ENCODE data around the gene TLL2.
A peak's percentile ranks its signal among the peaks of the same experiment; 100 is the strongest.

TLL2 gene

DNA sequence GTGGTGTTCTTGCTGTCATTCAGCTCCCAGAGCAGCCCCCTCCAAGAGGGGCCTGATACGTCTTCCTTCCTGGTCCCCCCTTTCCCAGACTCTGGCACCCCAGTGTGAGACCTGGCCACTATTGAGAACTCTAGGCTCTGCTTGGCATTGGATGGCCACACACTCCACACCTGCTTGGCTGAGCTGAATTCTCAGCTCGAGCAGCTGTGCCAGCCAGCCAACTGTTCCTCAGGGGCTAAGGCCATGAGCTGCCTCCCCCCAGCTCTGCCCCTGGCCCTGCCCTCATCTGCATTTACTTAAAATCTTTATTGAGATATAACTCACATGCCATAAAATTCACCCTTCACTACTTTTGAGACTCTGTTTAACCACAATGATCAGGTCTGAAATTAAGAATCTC, 6.7 kb downstream of the TLL2 start:
- DNase-seq (ENCODE audit: low read depth): no peak

DNA sequence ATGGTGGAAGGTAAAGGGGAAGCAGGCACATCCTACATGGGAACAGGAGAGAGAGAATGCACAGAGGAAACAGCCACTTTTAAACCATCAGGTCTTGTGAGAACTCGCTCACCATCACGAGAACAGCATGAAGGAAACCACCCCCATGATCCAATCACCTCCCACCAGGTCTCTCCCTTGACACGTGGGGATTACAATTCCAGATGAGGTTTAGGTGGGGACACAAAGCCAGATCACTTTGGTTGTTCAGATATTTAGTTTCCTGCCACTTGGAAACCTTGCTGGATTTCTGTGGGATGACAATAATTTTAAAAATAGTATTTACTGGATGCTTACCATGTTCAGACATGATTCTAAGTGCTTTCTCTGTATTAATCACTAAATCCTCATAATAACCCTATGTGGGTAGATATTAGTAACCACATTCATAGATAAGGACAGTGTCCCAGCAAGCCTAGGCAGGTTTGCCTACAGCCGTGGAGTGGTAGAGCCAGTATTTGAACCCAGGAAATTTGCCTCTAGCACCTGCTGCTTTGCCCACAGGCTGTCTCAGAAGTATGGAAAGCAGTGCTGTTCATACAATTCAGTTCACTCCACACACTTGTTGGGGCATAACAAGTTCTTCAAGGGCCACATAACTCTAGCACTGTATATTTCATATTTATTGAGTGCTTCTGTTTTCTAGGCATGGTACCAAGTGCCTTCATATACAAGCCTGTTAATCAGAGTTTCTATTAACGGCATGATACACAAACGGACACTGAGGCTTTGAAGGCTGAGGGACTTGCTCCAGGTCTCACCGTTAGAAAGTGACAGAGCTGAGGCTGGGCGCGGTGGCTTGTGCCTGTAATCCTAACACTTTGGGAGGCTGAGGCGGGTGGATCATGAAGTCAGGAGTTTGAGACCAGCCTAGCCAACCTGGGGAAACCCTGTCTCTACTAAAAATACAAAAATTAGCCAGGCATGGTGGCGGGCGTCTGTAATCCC, 8.3 kb downstream of the TLL2 start:
- no peak for DNase-seq (ENCODE audit: low read depth)

DNA sequence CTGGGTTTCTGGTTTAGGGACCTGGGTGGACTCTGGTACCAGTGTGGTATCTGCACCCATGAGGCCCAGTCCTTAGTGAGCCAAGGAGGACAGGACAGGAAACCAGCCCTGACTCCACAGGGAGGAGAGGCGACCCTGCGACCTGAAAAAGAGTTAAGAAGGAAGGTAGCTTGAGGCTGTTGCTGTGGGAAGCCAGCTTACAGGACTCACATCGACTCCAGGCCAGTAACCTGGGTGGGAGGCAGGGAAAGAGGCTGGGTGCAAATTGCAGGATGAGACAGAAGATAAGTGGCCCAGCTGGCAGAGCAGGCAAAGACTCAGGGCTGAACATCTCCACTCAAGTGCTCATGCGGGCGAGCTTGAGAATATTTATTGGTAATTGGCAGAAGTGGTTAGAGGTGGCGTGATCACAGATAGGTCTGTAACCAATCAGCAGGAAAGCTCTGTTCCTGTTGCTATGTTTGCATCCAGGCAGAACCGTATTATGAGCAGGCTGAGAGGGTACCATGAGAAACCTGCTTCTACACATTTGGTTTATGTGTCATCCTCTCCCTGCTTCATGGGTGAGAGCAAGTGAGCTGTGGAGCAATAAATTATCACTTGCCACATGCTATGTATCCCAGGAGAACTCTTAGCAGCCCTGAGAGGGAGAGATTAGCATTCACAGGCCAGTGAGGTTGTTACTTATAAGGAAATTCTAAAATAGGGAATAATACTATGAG, 11.0 kb downstream of the TLL2 start:
- no peak for DNase-seq (ENCODE audit: low read depth)

GRCh38 chr10:96501985-96502384, 11.7 kb downstream of the TLL2 start:
- DNase-seq (ENCODE audit: low read depth): peak; percentile 27

DNA sequence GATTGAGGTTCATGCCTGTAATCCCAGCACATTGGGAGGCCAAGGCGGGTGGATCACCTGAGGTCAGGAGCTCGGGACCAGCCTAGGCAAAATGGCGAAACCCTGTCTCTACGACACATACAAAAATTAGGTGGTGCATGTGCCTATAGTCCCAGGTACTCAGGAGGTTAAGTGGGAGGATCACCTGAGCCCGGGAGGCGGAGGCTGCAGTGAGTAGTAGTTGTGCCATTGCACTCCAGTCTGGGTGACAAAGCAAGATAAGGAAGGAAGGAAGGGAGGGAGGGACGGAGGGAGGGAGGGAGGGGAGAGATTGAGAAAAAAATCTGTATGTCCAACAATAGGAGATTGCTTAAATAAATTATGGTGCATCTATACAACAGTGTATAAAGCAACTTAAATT, 13.2 kb downstream of the TLL2 start:
- DNase-seq (ENCODE audit: low read depth): no peak

- DNase-seq (ENCODE audit: low read depth): no peak
Measured at GRCh38 chr10:96500050-96500449, 13.7 kb downstream of the TLL2 start.

DNA sequence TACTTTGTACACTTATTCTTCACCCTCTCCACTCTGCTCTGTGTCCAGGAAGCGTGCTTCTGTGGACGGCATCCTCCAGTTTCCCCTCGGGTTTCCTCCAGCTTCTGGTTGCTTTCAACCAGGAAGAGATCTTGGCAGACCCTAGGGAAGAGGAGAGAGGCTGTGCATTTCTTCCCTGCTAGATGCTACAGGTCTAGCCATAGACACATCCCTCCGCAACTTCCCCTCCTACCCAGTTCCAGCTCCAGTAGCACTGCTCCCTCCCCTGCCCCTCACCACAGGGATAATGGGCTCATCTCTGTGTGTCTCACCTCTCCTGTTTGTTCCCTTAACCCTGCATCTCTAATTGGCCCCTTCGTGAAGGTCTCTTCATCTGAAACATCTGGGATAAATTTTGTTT, 16.3 kb downstream of the TLL2 start:
- no peak for DNase-seq (ENCODE audit: low read depth)

- DNase-seq (ENCODE audit: low read depth): peak; percentile 46
Measured at GRCh38 chr10:96496281-96496925, 17.3 kb downstream of the TLL2 start.

DNA sequence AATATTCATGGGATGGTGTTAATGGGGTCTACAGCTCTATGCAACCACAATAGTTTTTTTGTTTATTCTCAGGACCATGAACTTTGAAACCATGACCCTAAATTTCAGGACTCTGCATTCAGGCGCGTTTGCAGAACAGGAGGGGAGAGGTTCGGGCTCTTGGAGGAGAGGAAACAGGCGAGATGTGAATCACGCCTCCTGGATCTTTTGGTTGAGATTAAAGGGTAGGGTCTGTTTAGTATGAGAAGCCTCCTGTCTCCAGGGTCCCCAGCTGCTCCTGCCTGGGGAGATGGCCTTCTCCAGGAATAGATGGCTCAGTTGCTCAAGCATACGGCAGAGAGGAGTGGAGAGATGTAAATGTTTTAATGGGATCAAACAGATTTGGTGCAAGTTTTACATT, 18.2 kb downstream of the TLL2 start:
- DNase-seq (ENCODE audit: low read depth): no peak

GRCh38 chr10:96494694-96495093, 19.0 kb downstream of the TLL2 start:
- DNase-seq (ENCODE audit: low read depth): no peak

GRCh38 chr10:96493871-96494525, 19.7 kb downstream of the TLL2 start:
- no peak for DNase-seq (ENCODE audit: low read depth)

- no peak for DNase-seq (ENCODE audit: low read depth)
Measured at GRCh38 chr10:96493254-96493653, 20.5 kb downstream of the TLL2 start.

- no peak for DNase-seq (ENCODE audit: low read depth)
Measured at GRCh38 chr10:96491303-96491702, 22.4 kb downstream of the TLL2 start.

DNA sequence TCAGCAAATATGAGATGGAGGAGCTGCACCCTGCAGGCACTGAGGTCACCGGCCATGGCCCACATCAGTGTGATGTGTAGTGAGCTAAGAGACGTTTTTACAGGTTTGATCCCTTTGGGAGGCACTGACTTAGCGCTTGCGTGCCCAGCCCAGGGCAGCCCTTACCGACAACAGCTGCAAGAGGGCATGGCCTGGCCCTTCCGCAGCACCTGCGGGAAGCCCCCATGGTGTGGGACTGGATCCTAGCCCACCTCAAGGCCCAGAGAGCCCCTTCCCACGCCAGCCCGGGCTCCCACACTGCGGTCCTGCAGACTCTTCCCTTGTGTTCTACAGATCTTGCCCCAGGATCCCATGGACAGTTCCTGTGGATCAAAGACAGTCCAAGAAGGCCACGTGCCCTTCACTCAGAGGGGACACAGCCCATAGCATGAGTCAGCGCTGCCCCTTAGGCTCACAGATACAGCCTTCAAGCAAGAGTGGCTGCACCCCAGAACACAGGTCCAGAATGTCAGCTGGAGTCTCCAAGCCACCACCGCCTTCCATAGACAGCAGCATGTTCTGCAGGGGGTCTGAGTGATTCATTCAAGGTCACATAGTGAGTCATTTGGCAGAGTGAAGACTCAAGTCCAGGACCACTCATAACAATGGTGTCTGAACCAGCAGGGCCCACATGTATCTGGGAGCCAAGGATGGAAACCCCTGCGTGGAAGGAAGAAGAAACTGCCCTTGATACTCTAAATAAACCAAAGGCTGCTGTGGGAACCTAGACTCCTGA, 25.4 kb downstream of the TLL2 start:
- DNase-seq (ENCODE audit: low read depth): peak; percentile 38

DNA sequence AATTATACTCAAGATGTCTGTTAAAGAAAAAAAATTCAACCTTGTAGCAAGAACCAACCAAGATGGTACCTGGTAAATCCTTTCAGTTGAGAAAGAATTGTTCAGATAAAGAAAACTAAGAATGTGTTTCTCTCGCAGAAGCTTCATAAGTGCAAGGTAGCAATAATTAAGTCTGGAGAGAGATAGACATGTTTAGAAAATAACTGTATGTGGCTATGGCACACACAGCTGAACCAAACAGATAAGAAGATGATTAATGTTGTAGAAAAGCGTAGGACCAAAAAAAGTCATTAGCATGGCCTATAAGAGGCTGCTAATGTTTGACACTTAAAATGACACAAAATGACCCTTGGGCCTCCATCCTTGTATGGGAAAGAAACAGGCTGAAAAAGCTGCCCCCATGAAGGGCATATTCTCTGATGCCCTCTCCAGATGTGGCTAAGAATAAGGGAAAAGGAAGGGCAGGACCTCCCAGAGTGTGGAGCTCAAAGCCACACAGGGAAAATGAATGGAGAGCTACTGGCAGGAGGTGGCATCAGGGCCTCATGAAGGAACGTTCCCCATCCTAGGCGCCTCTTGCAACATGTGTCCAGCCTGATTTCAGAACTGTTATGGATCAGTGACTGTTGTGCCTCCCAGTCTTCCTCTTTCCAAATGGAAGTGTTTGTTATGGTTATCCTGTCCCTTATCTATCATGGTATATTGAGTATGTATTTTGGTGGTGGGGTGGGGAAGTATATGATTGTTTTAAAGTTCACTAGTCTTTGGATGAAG, 30.7 kb downstream of the TLL2 start:
- DNase-seq (ENCODE audit: low read depth): no peak

DNA sequence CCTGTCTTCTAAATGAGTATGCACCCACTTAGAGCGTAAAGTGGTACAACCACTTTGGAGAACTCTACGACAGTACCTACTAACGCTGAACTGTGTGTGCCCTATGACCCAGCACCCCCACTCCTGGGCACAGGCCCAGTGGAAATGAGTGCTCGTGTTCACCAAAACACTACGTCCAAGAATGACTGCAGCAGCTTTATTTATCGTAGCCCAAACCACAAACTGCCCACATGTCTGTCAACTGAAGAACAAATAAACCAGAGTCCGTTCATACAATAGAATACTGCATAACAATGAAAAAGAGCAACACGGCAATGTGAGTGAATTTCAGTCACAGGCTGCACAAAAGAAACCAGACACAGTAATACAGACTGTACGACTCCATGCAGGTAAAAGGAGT, 35.4 kb downstream of the TLL2 start:
- DNase-seq (ENCODE audit: low read depth): peak; percentile 21

DNA sequence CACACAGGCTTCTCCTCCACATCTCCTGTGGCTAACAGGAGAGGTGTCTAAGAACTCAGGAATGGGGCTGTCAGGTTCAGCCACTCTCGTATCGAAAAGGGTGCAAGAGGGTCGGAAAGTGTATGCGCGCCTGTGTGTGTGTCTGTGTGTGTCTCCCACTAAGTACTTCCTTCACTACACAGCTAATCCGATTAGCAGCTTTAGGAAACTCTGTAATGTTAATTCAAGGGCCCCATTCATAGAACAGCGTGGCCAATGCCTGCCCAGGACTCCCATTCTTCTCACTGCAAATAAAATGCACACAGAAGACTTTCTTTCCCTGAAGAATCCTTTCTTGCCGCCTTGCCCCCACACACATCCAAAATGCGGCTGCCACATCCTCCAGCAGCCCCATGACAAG, 39.9 kb downstream of the TLL2 start:
- DNase-seq (ENCODE audit: low read depth): no peak

DNA sequence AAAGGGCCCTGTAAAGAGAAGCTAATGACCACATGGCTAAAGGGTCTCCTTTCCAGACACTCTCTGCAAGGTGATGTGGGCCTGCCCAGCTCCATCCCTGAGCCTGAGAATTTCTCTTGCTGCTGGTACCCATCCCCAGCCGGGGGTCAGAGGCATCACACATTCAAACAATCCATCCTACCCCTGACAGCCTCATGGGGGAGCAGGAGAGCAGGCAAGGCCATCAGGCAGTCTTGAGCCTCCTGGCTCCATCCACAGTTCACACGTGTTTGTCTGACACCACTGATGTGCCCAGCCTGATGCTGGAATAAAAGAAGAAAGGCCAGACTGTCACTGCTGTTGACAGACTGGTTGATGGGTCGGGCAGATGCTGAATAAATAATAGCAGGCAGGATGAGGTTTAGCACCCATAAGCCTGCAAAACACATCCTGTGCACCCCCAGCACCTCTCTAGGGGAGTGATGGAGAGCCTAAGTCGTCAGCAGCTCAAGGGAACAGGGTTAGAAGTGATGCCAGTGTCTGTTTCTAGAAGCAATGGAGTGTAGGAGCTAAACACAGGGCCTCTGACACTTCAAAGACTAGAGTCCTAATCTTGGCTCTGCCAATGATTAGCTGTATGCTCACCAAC, 43.5 kb downstream of the TLL2 start:
- peak; percentile 57 for DNase-seq (ENCODE audit: low read depth)

DNA sequence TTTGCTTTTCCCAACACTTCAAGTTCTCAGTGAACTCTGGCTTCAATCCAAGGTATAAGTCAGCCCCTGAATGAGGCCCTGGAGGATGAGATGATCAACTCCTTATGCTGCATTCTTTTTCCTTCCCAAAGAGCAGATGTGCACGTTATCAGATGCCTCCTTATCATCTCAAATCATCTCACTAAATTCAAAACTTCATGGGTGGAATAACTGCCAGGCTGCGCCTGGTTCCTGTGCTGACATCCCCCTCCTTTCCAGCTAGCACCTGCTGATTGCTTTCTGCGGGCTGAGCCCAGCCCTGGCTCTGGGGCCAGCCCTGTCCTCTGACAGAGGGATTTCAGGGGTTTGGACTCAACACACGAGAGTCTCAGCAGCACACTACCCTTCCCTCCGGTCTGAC, 44.9 kb downstream of the TLL2 start:
- no peak for DNase-seq (ENCODE audit: low read depth)

DNA sequence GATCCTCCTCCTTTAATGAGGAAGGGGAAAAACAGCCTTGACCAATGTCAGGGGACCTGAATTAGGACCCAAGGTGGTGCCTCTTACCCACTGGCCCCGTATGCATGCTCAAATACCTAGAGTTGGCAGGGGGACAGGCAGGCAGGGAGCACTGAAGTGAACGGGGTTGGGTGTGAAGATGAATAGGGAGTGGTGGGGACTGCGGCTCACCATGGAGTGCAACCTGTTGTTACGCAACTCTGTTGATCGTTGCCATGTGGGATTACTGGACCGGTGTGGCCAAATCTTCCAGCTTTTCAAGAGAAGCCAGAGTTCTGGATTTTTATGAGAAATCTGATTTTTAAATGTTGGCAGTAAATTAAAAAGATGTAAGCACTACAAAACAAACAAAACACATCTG, 48.1 kb downstream of the TLL2 start:
- DNase-seq (ENCODE audit: low read depth): no peak

All from iris pigment epithelial cell (primary cell).